GM19099 (cell line): ENCODE results near the gene PPP1R26.

Experiments used
- POLR2A ChIP-seq: IDR thresholded peaks from 3 replicates; pipeline ENCODE4 v1.6.1; 2011; ENCODE audit warnings: low read depth; ENCODE audit not compliant: insufficient read length; ENCODE audit errors: extremely low read depth

Gene PPP1R26

GRCh38 chr9:135468854-135469521 lies 10.6 kb upstream of the PPP1R26 start:
- no peak for TF ChIP-seq POLR2A

GRCh38 chr9:135471791-135472640 lies 7.6 kb upstream of the PPP1R26 start:
- TF ChIP-seq POLR2A: no peak

GRCh38 chr9:135473972-135474543 lies 5.5 kb upstream of the PPP1R26 start:
- TF ChIP-seq POLR2A: no peak

- no peak for TF ChIP-seq POLR2A
Measured at GRCh38 chr9:135474915-135475314, 4.7 kb upstream of the PPP1R26 start.

GRCh38 chr9:135476561-135477355 lies 2.8 kb upstream of the PPP1R26 start:
- no peak for TF ChIP-seq POLR2A

- TF ChIP-seq POLR2A: no peak
Measured at GRCh38 chr9:135478191-135478590, 1.4 kb upstream of the PPP1R26 start.

GRCh38 chr9:135478829-135479468 lies 633 bp upstream of the PPP1R26 start:
- TF ChIP-seq POLR2A: no peak

GRCh38 chr9:135480071-135480939 lies 723 bp downstream of the PPP1R26 start:
- TF ChIP-seq POLR2A: no peak

- no peak for TF ChIP-seq POLR2A
Measured at GRCh38 chr9:135480940-135481310, 1.3 kb downstream of the PPP1R26 start.

- TF ChIP-seq POLR2A: no peak
Measured at GRCh38 chr9:135482015-135482754, 2.6 kb downstream of the PPP1R26 start.

- no peak for TF ChIP-seq POLR2A
Measured at GRCh38 chr9:135484460-135485277, 5.1 kb downstream of the PPP1R26 start.

GRCh38 chr9:135485385-135485784 lies 5.8 kb downstream of the PPP1R26 start:
- no peak for TF ChIP-seq POLR2A
